Central memory CD8-positive, alpha-beta T cell (primary cell): Measurements from ENCODE around the gene HPS3.
"Not testable (repeated sequence)": the region's sequence is repeated elsewhere in the genome, so short reads cannot be mapped to it uniquely, and the experiment has no call there.

Source experiments
- ATAC-seq: fragments of 150-1000 bp; cut with Tn5 transposase; replicated peaks from 2 replicates; pipeline ENCODE4 v1.10.0; 2022; ENCODE audit warnings: mild to moderate bottlenecking, moderate FRiP score, moderate number of reproducible peaks; ENCODE audit not compliant: poor library complexity, severe bottlenecking; ENCODE audit errors: extremely low read depth
- DNase-seq, 2 donors: peaks; one replicate each; pipeline ENCODE4 v3.0.0; 2021; ENCODE audit warnings: low spot score in 2 of 2
- H3K27ac Mint-ChIP-seq: one replicate; pipeline ENCODE4 v1.8.0; 2022; ENCODE audit warnings: low read depth, mild to moderate bottlenecking, moderate library complexity, mixed read lengths
- H3K27me3 Mint-ChIP-seq: one replicate; pipeline ENCODE4 v1.8.0; 2022; ENCODE audit warnings: mixed read lengths
- H3K36me3 Mint-ChIP-seq: one replicate; pipeline ENCODE4 v1.8.0; 2022; ENCODE audit warnings: mild to moderate bottlenecking, moderate library complexity, mixed read lengths; ENCODE audit not compliant: insufficient read depth
- H3K4me1 Mint-ChIP-seq: one replicate; pipeline ENCODE4 v1.8.0; 2022; ENCODE audit warnings: mixed read lengths
- H3K4me3 Mint-ChIP-seq: one replicate; pipeline ENCODE4 v1.8.0; 2022; ENCODE audit warnings: mild to moderate bottlenecking, moderate library complexity, mixed read lengths
- H3K9me3 Mint-ChIP-seq: one replicate; pipeline ENCODE4 v1.8.0; 2022; ENCODE audit warnings: mixed read lengths

HPS3 gene

GRCh38 chr3:149204390-149204991 is 75.1 kb downstream of the HPS3 start:
- DNase-seq, result no peak
- H3K4me1 Mint-ChIP-seq, result no peaks in the 10 kb centered on the region
- H3K27ac Mint-ChIP-seq, result no peak overlapping the region
- peaks cover 12% of the 10 kb centered on the region for H3K27me3 Mint-ChIP-seq
- no peak overlapping the region for H3K4me3 Mint-ChIP-seq
- H3K36me3 Mint-ChIP-seq, result no peaks in the 10 kb centered on the region
- no peaks in the 10 kb centered on the region for H3K9me3 Mint-ChIP-seq
- ATAC-seq, result no peak

DNA sequence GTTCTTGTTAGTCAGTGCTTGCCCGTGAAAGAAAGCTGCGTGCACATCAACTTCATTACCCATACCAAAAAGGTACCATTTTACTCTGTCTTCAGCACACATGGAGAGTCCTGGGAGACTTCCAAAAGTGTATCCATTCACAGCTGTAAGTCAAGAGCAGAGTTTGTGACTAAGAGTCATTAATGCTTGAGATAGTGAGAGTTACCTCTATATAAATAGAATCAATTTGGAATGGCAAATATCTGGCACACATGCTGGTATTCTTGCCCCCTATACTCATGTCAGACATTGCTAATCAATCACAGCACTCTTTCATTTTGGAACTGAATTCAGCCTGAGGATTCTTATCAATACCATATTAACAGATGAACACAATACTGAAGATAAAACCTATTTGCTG is 78.0 kb downstream of the HPS3 start:
- no peak for ATAC-seq
- H3K27me3 Mint-ChIP-seq, result peaks cover 34% of the 10 kb centered on the region
- no peak overlapping the region for H3K4me3 Mint-ChIP-seq

DNA sequence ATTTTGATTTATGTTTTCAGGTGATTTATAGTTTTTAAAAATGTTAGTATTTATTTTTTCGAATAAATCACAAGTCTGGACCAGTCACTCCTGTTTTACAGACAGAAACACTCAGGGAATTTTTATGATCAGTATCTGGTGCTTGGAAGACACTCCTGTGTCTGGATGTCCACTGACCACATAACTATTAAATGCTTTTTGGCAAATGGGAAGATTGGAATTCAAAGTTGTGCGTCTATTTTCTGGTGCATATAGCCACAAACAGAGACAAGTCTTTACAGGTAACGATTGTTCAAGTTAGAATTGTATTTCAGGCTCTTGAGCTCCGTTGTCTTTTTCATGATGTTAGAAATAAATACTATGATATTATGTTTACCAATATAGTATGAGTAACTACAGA is 80.0 kb downstream of the HPS3 start:
- H3K4me3 Mint-ChIP-seq, result no peak overlapping the region

More for the DNA sequence above, 78.0 kb downstream of the HPS3 start:
- H3K36me3 Mint-ChIP-seq, result peaks cover 1% of the 10 kb centered on the region
- DNase-seq, result no peak
- no peaks in the 10 kb centered on the region for H3K4me1 Mint-ChIP-seq
- no peaks in the 10 kb centered on the region for H3K9me3 Mint-ChIP-seq
- no peak overlapping the region for H3K27ac Mint-ChIP-seq

GRCh38 chr3:149212386-149212785 is 82.9 kb downstream of the HPS3 start:
- Mint-ChIP-seq H3K4me3 (no peak overlapping the region), H3K9me3 (no peaks in the 10 kb centered on the region), H3K27me3 (peaks cover 24% of the 10 kb centered on the region), H3K36me3 (peaks cover 4% of the 10 kb centered on the region), H3K4me1 (no peaks in the 10 kb centered on the region), H3K27ac (no peak overlapping the region)
- no peak for ATAC-seq
- DNase-seq, result no peak

More for the DNA sequence above, 80.0 kb downstream of the HPS3 start:
- ATAC-seq (no peak), DNase-seq (no peak)
- H3K4me1 Mint-ChIP-seq, result no peaks in the 10 kb centered on the region
- H3K9me3 Mint-ChIP-seq, result no peaks in the 10 kb centered on the region
- H3K27ac Mint-ChIP-seq, result no peak overlapping the region
- peaks cover 2% of the 10 kb centered on the region for H3K36me3 Mint-ChIP-seq
- peaks cover 29% of the 10 kb centered on the region for H3K27me3 Mint-ChIP-seq

GRCh38 chr3:149214702-149215101 is 85.3 kb downstream of the HPS3 start:
- Mint-ChIP-seq H3K9me3 (no peaks in the 10 kb centered on the region), H3K4me3 (no peak overlapping the region), H3K27ac (no peak overlapping the region), H3K4me1 (no peaks in the 10 kb centered on the region), H3K27me3 (peaks cover 20% of the 10 kb centered on the region), H3K36me3 (peaks cover 4% of the 10 kb centered on the region)
- ATAC-seq (no peak), DNase-seq (no peak)

- Mint-ChIP-seq H3K27me3 (peaks cover 13% of the 10 kb centered on the region), H3K36me3 (peaks cover 3% of the 10 kb centered on the region)
Observed at GRCh38 chr3:149215515-149215914, 86.1 kb downstream of the HPS3 start.

GRCh38 chr3:149216193-149216869 is 86.9 kb downstream of the HPS3 start:
- H3K27me3 Mint-ChIP-seq, result peaks cover 4% of the 10 kb centered on the region
- DNase-seq, result no peak
- no peaks in the 10 kb centered on the region for H3K9me3 Mint-ChIP-seq
- H3K36me3 Mint-ChIP-seq, result peaks cover 3% of the 10 kb centered on the region
- no peak overlapping the region for H3K27ac Mint-ChIP-seq
- H3K4me3 Mint-ChIP-seq, result no peak overlapping the region
- no peaks in the 10 kb centered on the region for H3K4me1 Mint-ChIP-seq
- no peak for ATAC-seq

More at GRCh38 chr3:149215515-149215914, 86.1 kb downstream of the HPS3 start:
- Mint-ChIP-seq H3K4me1 (no peaks in the 10 kb centered on the region), H3K4me3 (no peak overlapping the region), H3K27ac (no peak overlapping the region), H3K9me3 (no peaks in the 10 kb centered on the region)
- ATAC-seq (no peak), DNase-seq (no peak)

DNA sequence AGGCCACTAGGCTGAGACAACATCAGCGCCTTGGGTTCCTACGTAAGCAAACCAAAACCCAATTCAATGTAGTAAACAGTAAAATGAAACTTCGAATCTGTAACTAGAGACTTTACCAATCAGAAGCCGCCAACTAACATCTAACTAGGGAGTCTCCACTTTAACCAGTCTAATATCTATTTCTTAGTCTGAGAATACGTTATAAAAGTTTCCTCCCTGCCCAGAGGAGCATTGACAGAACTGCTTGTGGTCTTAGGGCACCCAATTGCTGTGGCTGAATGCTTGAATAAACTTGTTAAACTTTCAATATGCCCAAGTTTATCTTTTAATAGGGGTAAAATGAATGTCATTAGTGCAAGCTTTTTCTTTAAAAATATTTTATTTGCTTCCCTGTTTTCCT is 87.9 kb downstream of the HPS3 start:
- no peaks in the 10 kb centered on the region for H3K4me1 Mint-ChIP-seq
- no peaks in the 10 kb centered on the region for H3K9me3 Mint-ChIP-seq
- DNase-seq (no peak), ATAC-seq (no peak)
- H3K27ac Mint-ChIP-seq, result no peak overlapping the region
- no peaks in the 10 kb centered on the region for H3K27me3 Mint-ChIP-seq
- H3K36me3 Mint-ChIP-seq, result peaks cover 3% of the 10 kb centered on the region
- no peak overlapping the region for H3K4me3 Mint-ChIP-seq

GRCh38 chr3:149219380-149220121 is 90.1 kb downstream of the HPS3 start:
- H3K27me3 Mint-ChIP-seq, H3K27ac Mint-ChIP-seq, H3K36me3 Mint-ChIP-seq, DNase-seq, H3K9me3 Mint-ChIP-seq, ATAC-seq, H3K4me1 Mint-ChIP-seq, H3K4me3 Mint-ChIP-seq: not testable (repeated sequence)

DNA sequence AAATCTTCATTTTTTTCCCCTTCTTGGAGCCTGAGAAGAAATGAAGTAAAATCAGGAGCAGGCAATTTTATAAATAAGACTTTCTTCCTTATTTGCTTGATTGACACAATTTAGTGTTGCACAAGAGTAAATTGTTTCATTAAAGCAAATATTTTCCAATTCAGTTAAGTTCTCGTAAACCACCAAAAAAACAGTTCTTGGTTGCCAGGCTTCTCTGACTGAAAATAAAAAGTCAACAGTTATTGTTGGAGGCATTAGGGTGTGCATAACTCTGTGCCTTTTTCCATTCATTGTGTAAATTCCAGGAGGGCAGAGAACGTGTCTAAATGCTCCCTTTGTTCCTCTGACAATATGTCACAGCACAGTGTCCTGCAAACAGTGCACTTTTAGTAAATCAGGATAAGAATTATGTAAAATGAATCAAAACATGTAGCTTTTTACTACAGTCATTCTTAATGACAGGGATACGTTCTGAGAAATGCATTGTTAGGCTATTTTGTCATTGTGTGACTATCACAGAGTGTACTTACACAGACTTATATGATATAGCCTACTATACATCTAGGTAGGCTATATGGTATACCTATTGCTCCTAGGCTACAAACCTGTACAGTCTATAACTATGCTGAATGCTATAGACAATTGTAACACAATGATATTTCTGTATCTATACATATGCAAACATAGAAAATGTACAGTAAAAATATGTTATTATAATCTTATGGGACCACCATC is 92.5 kb downstream of the HPS3 start, which contains the start of gene CP:
TSS of gene CP (minus strand) at position 47 of the 735 bp plus-strand sequence. CDS start at position 10, 37 bp downstream.
- Mint-ChIP-seq H3K27ac (no peak within 1 kb of the TSS), H3K27me3 (no peaks in the 10 kb centered on the region), H3K4me3 (no peak within 1 kb of the TSS), H3K4me1 (peaks cover 23% of the 10 kb centered on the region), H3K9me3 (no peaks in the 10 kb centered on the region), H3K36me3 (no peaks in the 10 kb centered on the region)
- DNase-seq, result no peak
- no peak for ATAC-seq
